ENCODE data around the gene PRKD2.

- TF ChIP-seq POLR2A (IDR thresholded peaks at IDR 0.05): no peak
- TF ChIP-seq, protein P1, sequence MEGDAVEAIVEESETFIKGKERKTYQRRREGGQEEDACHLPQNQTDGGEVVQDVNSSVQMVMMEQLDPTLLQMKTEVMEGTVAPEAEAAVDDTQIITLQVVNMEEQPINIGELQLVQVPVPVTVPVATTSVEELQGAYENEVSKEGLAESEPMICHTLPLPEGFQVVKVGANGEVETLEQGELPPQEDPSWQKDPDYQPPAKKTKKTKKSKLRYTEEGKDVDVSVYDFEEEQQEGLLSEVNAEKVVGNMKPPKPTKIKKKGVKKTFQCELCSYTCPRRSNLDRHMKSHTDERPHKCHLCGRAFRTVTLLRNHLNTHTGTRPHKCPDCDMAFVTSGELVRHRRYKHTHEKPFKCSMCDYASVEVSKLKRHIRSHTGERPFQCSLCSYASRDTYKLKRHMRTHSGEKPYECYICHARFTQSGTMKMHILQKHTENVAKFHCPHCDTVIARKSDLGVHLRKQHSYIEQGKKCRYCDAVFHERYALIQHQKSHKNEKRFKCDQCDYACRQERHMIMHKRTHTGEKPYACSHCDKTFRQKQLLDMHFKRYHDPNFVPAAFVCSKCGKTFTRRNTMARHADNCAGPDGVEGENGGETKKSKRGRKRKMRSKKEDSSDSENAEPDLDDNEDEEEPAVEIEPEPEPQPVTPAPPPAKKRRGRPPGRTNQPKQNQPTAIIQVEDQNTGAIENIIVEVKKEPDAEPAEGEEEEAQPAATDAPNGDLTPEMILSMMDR (IDR thresholded peaks at IDR 0.05): no peak
These were observed 16.2 kb downstream of the PRKD2 start for GRCh38 chr19:46700704-46701103.

Measured in heart left ventricle (tissue), 13 donors.